Measurements from ENCODE around the gene ATG2B.
A peak's percentile ranks its signal among the peaks of the same experiment; 100 is the strongest.
"Not testable (repeated sequence)": the region's sequence is repeated elsewhere in the genome, so short reads cannot be mapped to it uniquely, and the experiment has no call there.

ATG2B gene

DNA sequence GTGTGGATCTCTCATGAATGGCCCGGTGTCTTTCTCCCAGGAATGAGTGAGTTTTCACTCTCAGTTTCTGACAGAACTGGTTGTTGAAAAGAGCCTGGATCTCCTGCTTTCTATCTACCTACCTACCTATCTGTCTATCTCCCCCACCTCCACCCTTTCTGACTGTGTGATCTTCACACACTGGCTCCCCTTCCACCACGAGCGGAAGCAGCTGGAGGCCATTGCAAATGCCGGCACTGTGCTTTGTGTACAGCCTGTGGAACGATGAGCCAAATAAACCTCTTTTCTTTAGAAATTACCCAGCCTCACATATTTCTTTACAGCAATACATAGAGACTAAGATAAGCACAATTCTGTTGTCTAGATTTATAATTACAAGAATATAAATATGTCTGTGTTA lies 7.4 kb upstream of the ATG2B start:
- DNase-seq = no peak

GRCh38 chr14:96368534-96368933 lies 5.4 kb upstream of the ATG2B start:
- peak; percentile 23 for DNase-seq

DNA sequence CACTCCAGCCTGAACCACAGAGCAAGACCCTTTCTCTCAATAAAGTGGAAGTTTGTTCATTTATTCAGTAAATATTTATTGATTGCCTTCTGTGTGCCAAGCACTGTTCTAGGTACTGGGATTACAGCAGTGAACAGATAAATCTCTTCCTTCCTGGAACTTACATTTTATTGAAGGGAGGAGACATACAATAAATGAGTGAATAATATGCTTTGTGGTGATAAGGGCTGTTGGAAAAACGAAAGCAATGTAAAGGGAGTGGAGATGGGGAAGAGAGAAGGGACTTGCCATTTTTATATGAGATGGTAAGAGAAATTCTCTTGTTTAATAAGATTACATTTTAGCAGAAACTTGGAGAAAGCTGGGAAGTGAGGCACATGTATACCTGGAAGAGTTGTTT lies 1.8 kb upstream of the ATG2B start:
- peak; percentile 48 for DNase-seq

GRCh38 chr14:96363751-96364336 lies 703 bp upstream of the ATG2B start:
- peak; percentile 73 for DNase-seq

- peak; percentile 86 for DNase-seq
Observed at GRCh38 chr14:96362071-96362964, 823 bp downstream of the ATG2B start.

DNA sequence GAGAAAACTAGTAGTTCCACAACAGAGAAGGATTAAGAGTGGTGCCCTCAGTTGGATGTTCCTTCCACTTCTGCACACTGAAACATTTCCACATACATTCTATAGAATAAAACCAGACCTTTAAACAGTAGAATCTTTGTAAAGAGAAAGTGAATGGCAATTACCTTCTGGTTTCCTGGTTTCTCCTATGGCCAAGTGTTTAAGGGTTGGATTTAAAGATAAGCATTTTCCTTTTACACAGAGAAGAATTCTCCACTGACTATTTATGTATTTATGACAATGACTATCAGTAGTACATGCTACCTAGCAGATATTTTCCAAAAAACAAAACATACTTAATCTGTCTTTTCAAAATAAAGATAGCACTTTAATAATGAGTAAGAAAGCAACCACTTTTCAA lies 3.2 kb downstream of the ATG2B start:
- no peak for DNase-seq

- DNase-seq = peak; percentile 18
Observed at GRCh38 chr14:96357216-96357615, 5.9 kb downstream of the ATG2B start.

GRCh38 chr14:96354246-96354645 lies 8.9 kb downstream of the ATG2B start:
- DNase-seq = no peak

DNA sequence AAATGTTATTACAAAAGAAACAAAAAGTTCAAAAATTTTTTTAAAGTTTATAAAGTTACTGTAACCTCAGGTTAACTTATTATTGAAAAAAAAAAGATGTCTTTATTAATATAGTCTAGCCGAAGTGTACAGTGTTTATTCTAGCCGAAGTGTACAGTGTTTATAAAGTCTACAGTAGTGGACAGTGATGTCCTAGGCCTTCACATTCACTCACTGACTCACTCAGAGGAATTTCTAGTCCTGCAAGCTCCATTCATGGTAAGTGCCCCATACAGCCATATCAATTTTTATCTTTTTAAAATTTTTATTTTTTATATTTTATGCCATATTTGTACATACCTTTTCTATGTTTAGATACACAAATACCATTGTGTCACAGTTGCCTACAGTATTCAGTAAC lies 10.4 kb downstream of the ATG2B start:
- DNase-seq = no peak

DNA sequence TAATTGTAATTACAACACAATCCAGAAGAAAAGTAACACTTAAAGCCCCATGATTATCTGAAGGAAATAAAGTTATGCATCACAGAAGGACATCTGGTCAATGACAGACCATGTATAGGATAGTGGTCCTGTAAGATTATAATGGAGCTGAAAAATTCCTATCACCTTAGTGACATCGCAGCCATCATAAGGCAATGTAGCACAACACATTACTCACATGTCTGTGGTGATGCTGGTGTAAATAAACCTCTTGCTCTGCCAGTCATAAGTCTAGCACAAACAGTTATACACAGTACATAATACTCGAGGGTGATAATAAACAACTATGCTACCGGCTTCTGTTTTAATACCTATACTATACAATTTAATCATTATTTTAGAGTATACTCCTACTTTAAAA lies 11.2 kb downstream of the ATG2B start:
- peak; percentile 9 for DNase-seq

GRCh38 chr14:96349286-96350075 lies 13.7 kb downstream of the ATG2B start:
- peak; percentile 62 for DNase-seq

DNA sequence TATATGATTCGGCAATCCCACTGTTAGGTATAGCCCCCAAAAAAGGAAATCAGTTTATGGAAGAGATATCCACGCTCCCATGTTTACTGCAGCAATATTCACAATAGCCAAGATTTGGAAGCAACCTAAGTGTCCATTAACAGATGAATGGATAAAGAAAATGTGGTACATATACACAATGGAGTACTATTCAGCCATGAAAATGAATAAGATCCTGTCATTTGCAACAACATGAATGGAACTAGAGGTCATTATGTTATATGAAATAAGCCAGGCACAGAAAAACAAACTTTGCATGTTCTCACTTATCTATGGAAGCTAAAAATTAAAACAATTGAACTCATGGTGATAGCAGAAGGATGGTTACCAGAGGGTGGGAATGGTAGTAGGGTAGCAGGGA lies 15.2 kb downstream of the ATG2B start:
- not testable (repeated sequence) for DNase-seq

GRCh38 chr14:96345669-96346068 lies 17.5 kb downstream of the ATG2B start:
- DNase-seq = no peak

- no peak for DNase-seq
Observed at GRCh38 chr14:96341323-96341722, 21.8 kb downstream of the ATG2B start.

- no peak for DNase-seq
Observed at GRCh38 chr14:96338551-96338950, 24.6 kb downstream of the ATG2B start.

DNA sequence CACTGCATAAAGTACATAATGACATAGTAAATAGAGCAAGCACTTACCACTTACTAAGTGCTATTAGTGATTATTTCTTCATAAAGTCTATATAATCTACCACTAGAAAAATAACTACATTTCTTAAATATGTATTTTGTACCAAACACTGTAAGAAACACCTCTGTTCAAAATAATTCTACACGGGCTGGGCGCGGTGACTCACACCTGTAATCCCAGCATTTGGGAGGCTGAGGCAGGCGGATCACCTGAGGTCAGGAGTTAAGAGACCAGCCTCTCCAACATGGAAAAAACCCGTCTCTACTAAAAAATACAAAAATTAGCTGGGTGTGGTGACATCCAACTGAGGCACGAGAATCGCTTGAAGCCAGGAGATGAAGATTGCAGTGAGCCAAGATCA lies 38.9 kb downstream of the ATG2B start:
- no peak for DNase-seq

GRCh38 chr14:96320605-96321004 lies 42.5 kb downstream of the ATG2B start:
- DNase-seq = no peak

GRCh38 chr14:96318836-96319235 lies 44.3 kb downstream of the ATG2B start:
- DNase-seq = no peak

DNA sequence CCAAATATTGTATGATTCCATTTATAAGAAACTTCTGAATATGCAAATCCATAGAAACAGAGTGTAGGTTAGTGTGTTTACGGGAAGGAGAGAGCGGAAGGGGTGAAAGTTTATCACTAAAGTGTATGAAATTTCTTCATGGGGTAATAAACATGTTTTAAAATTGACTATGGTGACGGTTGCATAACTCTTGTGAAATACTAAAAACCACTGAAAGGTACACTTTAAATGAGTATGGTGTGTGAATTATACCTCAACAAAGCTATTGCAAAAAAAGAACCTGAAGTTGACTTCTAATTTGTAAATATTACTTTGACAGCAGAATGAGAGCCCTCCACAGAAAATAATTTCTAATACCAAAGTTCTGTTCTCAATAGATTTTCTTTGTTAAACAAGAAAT lies 47.1 kb downstream of the ATG2B start:
- DNase-seq = no peak

GRCh38 chr14:96310906-96311305 lies 52.2 kb downstream of the ATG2B start:
- DNase-seq = no peak

GRCh38 chr14:96309896-96310330 lies 53.2 kb downstream of the ATG2B start:
- DNase-seq = peak; percentile 30

GRCh38 chr14:96309133-96309895 lies 53.8 kb downstream of the ATG2B start:
- DNase-seq = no peak

DNA sequence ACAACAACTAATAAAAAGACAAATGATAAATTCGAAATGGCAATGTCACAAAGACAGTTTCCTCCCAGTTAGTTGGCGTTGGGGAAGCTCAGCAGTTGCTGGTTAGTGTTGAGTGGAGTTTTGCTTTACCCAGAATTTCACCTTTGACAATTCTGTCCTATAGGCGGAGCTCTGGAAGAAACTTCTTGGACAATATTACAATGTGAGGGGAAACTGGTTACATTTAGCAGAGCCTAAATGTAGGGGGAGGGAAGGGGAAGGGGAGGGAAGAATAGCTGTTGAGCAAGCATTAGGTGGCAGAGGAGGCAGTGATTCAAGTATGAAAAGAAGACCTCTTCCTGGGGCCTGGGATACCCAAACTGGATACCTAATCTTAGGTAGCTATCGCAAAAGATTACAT lies 55.7 kb downstream of the ATG2B start:
- DNase-seq = no peak
